HepG2 (cell line): Measurements from ENCODE around the gene ZNF23. TPM values are rescaled to one million over a fixed set of nuclear protein-coding genes. Genes with fewer than 3 reads are reported as not detected.

Experiments used
- ARHGAP35 ChIP-seq: sonication (generic); formaldehyde crosslinking; IDR thresholded peaks from 2 replicates; pipeline ENCODE4 v1.9.0; 2022; ENCODE audit warnings: mild to moderate bottlenecking, inconsistent platforms, moderate library complexity, missing genetic modification reagents, borderline replicate concordance
- ATAD3A ChIP-seq: sonication (generic); formaldehyde crosslinking; IDR thresholded peaks from 2 replicates; pipeline ENCODE4 v1.4.0; 2020; ENCODE audit warnings: missing genetic modification reagents
- CSRNP2 ChIP-seq: sonication (generic); formaldehyde crosslinking; conservative IDR thresholded peaks from 2 replicates; pipeline ENCODE4 v1.8.0; 2022; ENCODE audit warnings: low read depth, missing genetic modification reagents
- DDIT3 ChIP-seq: sonication (generic); formaldehyde crosslinking; IDR thresholded peaks from 2 replicates; pipeline ENCODE4 v1.4.0; 2020; ENCODE audit warnings: mild to moderate bottlenecking, missing genetic modification reagents
- FIP1L1 ChIP-seq: fragments of 200-400 bp; formaldehyde crosslinking; IDR thresholded peaks from 2 replicates; pipeline ENCODE4 v1.6.1; 2018; ENCODE audit warnings: low read depth, mild to moderate bottlenecking, low read length, moderate library complexity, borderline replicate concordance; ENCODE audit not compliant: insufficient read depth
- FOSL2 ChIP-seq: sonication (generic); formaldehyde crosslinking; IDR thresholded peaks from 2 replicates; pipeline ENCODE4 v1.4.0; 2020; ENCODE audit warnings: missing genetic modification reagents
- GATAD1 ChIP-seq: IDR thresholded peaks from 2 replicates; pipeline ENCODE4 v1.6.1; 2016; ENCODE audit warnings: missing genetic modification reagents, missing compliant biosample characterization
- GMEB2 ChIP-seq: IDR thresholded peaks from 2 replicates; pipeline ENCODE4 v1.6.1; 2016; ENCODE audit warnings: missing biosample characterization, missing genetic modification reagents, low read depth
- MEF2D ChIP-seq: sonication (generic); formaldehyde crosslinking; IDR thresholded peaks from 2 replicates; pipeline ENCODE4 v1.5.1; 2020; ENCODE audit warnings: mild to moderate bottlenecking, missing genetic modification reagents
- MTA1 ChIP-seq: sonication (generic); formaldehyde crosslinking; IDR thresholded peaks from 2 replicates; pipeline ENCODE4 v1.4.0; 2020; ENCODE audit warnings: missing genetic modification reagents, mild to moderate bottlenecking, borderline replicate concordance
- MTF1 ChIP-seq: sonication (generic); formaldehyde crosslinking; IDR thresholded peaks from 2 replicates; pipeline ENCODE4 v1.5.0; 2020; ENCODE audit warnings: missing genetic modification reagents
- NKX3-1 ChIP-seq: sonication (generic); formaldehyde crosslinking; IDR thresholded peaks from 2 replicates; pipeline ENCODE4 v1.5.0; 2020; ENCODE audit warnings: missing genetic modification reagents
- NR3C1 ChIP-seq: sonication (generic); formaldehyde crosslinking; IDR thresholded peaks from 2 replicates; pipeline ENCODE4 v1.4.0; 2020; ENCODE audit warnings: missing genetic modification reagents
- PHF20 ChIP-seq: sonication (generic); formaldehyde crosslinking; IDR thresholded peaks from 2 replicates; pipeline ENCODE4 v1.5.0; 2020; ENCODE audit warnings: mild to moderate bottlenecking, missing genetic modification reagents
- XBP1 ChIP-seq: sonication (generic); formaldehyde crosslinking; IDR thresholded peaks from 2 replicates; pipeline ENCODE4 v1.5.0; 2020; ENCODE audit warnings: missing genetic modification reagents
- ZBTB7A ChIP-seq: sonication (generic); formaldehyde crosslinking; IDR thresholded peaks from 2 replicates; pipeline ENCODE4 v1.8.0; 2022; ENCODE audit warnings: mild to moderate bottlenecking, missing genetic modification reagents
- ZFP82 ChIP-seq: sonication (generic); formaldehyde crosslinking; IDR thresholded peaks from 2 replicates; pipeline ENCODE4 v1.5.1; 2020; ENCODE audit warnings: mild to moderate bottlenecking, missing genetic modification reagents, borderline replicate concordance
- ZNF205 ChIP-seq: IDR thresholded peaks from 2 replicates; pipeline ENCODE4 v1.6.1; 2018; ENCODE audit warnings: missing biosample characterization, missing genetic modification reagents
- ZNF550 ChIP-seq: sonication (generic); formaldehyde crosslinking; IDR thresholded peaks from 2 replicates; pipeline ENCODE4 v1.4.0; 2020; ENCODE audit warnings: mild to moderate bottlenecking, missing genetic modification reagents, borderline replicate concordance
- ZNF609 ChIP-seq: sonication (generic); formaldehyde crosslinking; IDR thresholded peaks from 2 replicates; pipeline ENCODE4 v1.4.0; 2020; ENCODE audit warnings: mild to moderate bottlenecking, missing genetic modification reagents, borderline replicate concordance
- ZNF792 ChIP-seq: IDR thresholded peaks from 2 replicates; pipeline ENCODE4 v1.6.1; 2016
- polyA plus RNA-seq, 8 experiments: library from polyadenylated mRNA; depleted of rRNA in 3 of 8; stranded (reverse) in 7 of 8; unstranded in 1 of 8; fragments of >200 nt; fragmentation: Illumina TruSeq in 4 of 8; extraction: Trizol in 4 of 8; gene quantifications; 2 replicates each; pipeline versions ENCODE4 v1.2.1 to v1.2.3, GENCODE V29; 2011 to 2016; ENCODE audit warnings: low read depth in 4 of 8, missing spikeins in 1 of 8, mixed read lengths in 1 of 8; ENCODE audit not compliant: insufficient read depth in 1 of 8
- total RNA-seq, 5 experiments: library from RNA; depleted of rRNA; stranded (reverse); fragments of >200 nt; fragmentation: Illumina TruSeq; extraction: Trizol; gene quantifications; 2 replicates each; pipeline ENCODE4 v1.2.3, GENCODE V29; 2016; ENCODE audit warnings: low read depth in 1 of 5

The ZNF23 gene
- total and polyA plus RNA-seq, 2 of the 13 experiments (the other 11 are each of a cell fraction or from before 2014, with no cell fraction given), result 8.6 to 12.2 TPM

- TF ChIP-seq ZNF609 (CRISPR knock-in tag) (no peak), ATAD3A (CRISPR knock-in tag) (0 out of 2 replicates have a peak, but pooled peaks have one; percentile 43), ZNF792 (peak; percentile 87; the same call in 1 of the 2 replicates), ARHGAP35 (CRISPR knock-in tag) (peak; percentile 96), XBP1 (CRISPR knock-in tag) (peak; percentile 72; the same call in 1 of the 2 replicates), FIP1L1 (0 out of 2 replicates have a peak, but pooled peaks have one; percentile 51), PHF20 (CRISPR knock-in tag) (peak; percentile 100), ZNF550 (CRISPR knock-in tag) (peak; percentile 80; the same call in 1 of the 2 replicates), MEF2D (CRISPR knock-in tag) (peak; percentile 91), NKX3-1 (CRISPR knock-in tag) (peak; percentile 93), ZBTB7A (peak; percentile 77; the same call in 1 of the 2 replicates), MTF1 (peak; percentile 81; the same call in 1 of the 2 replicates), GATAD1 (CRISPR knock-in tag) (peak; percentile 100), ZNF205 (CRISPR knock-in tag) (peak; percentile 94), ZFP82 (CRISPR knock-in tag) (peak; percentile 57; the same call in 1 of the 2 replicates), CSRNP2 (CRISPR knock-in tag) (no peak), DDIT3 (no peak; the same call in 1 of the 2 replicates), NR3C1 (CRISPR knock-in tag) (no peak), FOSL2 (CRISPR knock-in tag) (peak; percentile 77), MTA1 (CRISPR knock-in tag) (peak; percentile 80; the same call in 1 of the 2 replicates), GMEB2 (CRISPR knock-in tag) (peak; percentile 62; the same call in 1 of the 2 replicates)
These were observed at the start of gene ZNF23 (continued) for GRCh38 chr16:71461686-71462648.
